ENCODE data around the gene MSI2.
A peak's percentile ranks its signal among the peaks of the same experiment; 100 is the strongest.

MSI2 gene

GRCh38 chr17:57370619-57371018 lies 114.3 kb downstream of the MSI2 start:
- no peak for DNase-seq
- Histone ChIP-seq H3K4ac (ENCODE audit: low read depth, low read length) (no peak overlapping the region), H3K27me3 (ENCODE audit: insufficient read depth, low read length, poor library complexity) (no peaks in the 10 kb centered on the region), H3K4me3 (ENCODE audit: low read length) (no peak overlapping the region), H3K18ac (ENCODE audit: low read length) (no peak overlapping the region), H3K56ac (ENCODE audit: low read length) (no peak overlapping the region), H3K79me2 (ENCODE audit: control insufficient read depth, insufficient read depth, low read length) (no peaks in the 10 kb centered on the region), H2AK5ac (ENCODE audit: low read length) (no peak overlapping the region), H3K4me2 (ENCODE audit: low read length) (no peak overlapping the region), H3K27ac (ENCODE audit: low read depth, low read length) (no peak overlapping the region), H4K8ac (ENCODE audit: low read depth, low read length) (no peak overlapping the region), H4K5ac (ENCODE audit: low read length) (no peak overlapping the region), H2BK5ac (ENCODE audit: low read length) (no peak overlapping the region), H3K4me1 (ENCODE audit: control insufficient read depth, low read depth, low read length) (peaks cover 8% of the 10 kb centered on the region), H3K9ac (ENCODE audit: low read length) (no peak overlapping the region), H2BK120ac (ENCODE audit: low read depth, low read length) (no peak overlapping the region), H3K23ac (ENCODE audit: low read length) (no peak overlapping the region), H3K36me3 (ENCODE audit: control insufficient read depth, insufficient read depth, low read length) (no peaks in the 10 kb centered on the region), H2BK15ac (replicated peaks; ENCODE audit: low read depth) (no peak overlapping the region), H3K79me1 (ENCODE audit: low read length) (peaks cover 13% of the 10 kb centered on the region)
- WGBS (ENCODE audit: extremely low coverage, insufficient coverage, low lambda C conversion rate): no CpG with 5 or more reads among the region's 4 CpGs

- Histone ChIP-seq H3K4ac (ENCODE audit: low read depth, low read length) (no peak overlapping the region), H2BK15ac (replicated peaks; ENCODE audit: low read depth) (no peak overlapping the region), H2BK5ac (ENCODE audit: low read length) (no peak overlapping the region), H3K9ac (ENCODE audit: low read length) (no peak overlapping the region), H3K4me3 (ENCODE audit: low read length) (no peak overlapping the region), H4K8ac (ENCODE audit: low read depth, low read length) (no peak overlapping the region), H3K18ac (ENCODE audit: low read length) (no peak overlapping the region), H3K79me2 (ENCODE audit: control insufficient read depth, insufficient read depth, low read length) (no peaks in the 10 kb centered on the region), H3K36me3 (ENCODE audit: control insufficient read depth, insufficient read depth, low read length) (no peaks in the 10 kb centered on the region), H4K5ac (ENCODE audit: low read length) (no peak overlapping the region), H2BK120ac (ENCODE audit: low read depth, low read length) (no peak overlapping the region), H3K79me1 (ENCODE audit: low read length) (peaks cover 10% of the 10 kb centered on the region), H3K4me1 (ENCODE audit: control insufficient read depth, low read depth, low read length) (no peaks in the 10 kb centered on the region), H3K4me2 (ENCODE audit: low read length) (no peak overlapping the region), H2AK5ac (ENCODE audit: low read length) (no peak overlapping the region), H3K27me3 (ENCODE audit: insufficient read depth, low read length, poor library complexity) (no peaks in the 10 kb centered on the region), H3K56ac (ENCODE audit: low read length) (no peak overlapping the region), H3K23ac (ENCODE audit: low read length) (no peak overlapping the region), H3K27ac (ENCODE audit: low read depth, low read length) (no peak overlapping the region)
- WGBS (ENCODE audit: extremely low coverage, insufficient coverage, low lambda C conversion rate): no CpG with 5 or more reads among the region's 3 CpGs
- no peak for DNase-seq
Measured at GRCh38 chr17:57372156-57372555, 115.8 kb downstream of the MSI2 start.

- Histone ChIP-seq H2BK5ac (ENCODE audit: low read length) (no peak overlapping the region), H3K9ac (ENCODE audit: low read length) (no peak overlapping the region), H3K4me1 (ENCODE audit: control insufficient read depth, low read depth, low read length) (no peaks in the 10 kb centered on the region), H3K27me3 (ENCODE audit: insufficient read depth, low read length, poor library complexity) (no peaks in the 10 kb centered on the region), H3K23ac (ENCODE audit: low read length) (no peak overlapping the region), H2BK15ac (replicated peaks; ENCODE audit: low read depth) (no peak overlapping the region), H3K79me2 (ENCODE audit: control insufficient read depth, insufficient read depth, low read length) (no peaks in the 10 kb centered on the region), H3K79me1 (ENCODE audit: low read length) (peaks cover 7% of the 10 kb centered on the region), H3K56ac (ENCODE audit: low read length) (no peak overlapping the region), H3K27ac (ENCODE audit: low read depth, low read length) (no peak overlapping the region), H3K4me3 (ENCODE audit: low read length) (no peak overlapping the region), H3K4ac (ENCODE audit: low read depth, low read length) (no peak overlapping the region), H3K36me3 (ENCODE audit: control insufficient read depth, insufficient read depth, low read length) (no peaks in the 10 kb centered on the region), H3K18ac (ENCODE audit: low read length) (no peak overlapping the region), H3K4me2 (ENCODE audit: low read length) (no peak overlapping the region), H2AK5ac (ENCODE audit: low read length) (no peak overlapping the region), H2BK120ac (ENCODE audit: low read depth, low read length) (no peak overlapping the region), H4K5ac (ENCODE audit: low read length) (no peak overlapping the region), H4K8ac (ENCODE audit: low read depth, low read length) (no peak overlapping the region)
- DNase-seq: no peak
- WGBS (ENCODE audit: extremely low coverage, insufficient coverage, low lambda C conversion rate): no CpG with 5 or more reads among the region's 4 CpGs
Measured at GRCh38 chr17:57373048-57373447, 116.7 kb downstream of the MSI2 start.

GRCh38 chr17:57373756-57374155 lies 117.4 kb downstream of the MSI2 start:
- no peak for DNase-seq
- Histone ChIP-seq H3K27ac (ENCODE audit: low read depth, low read length) (no peak overlapping the region), H2BK120ac (ENCODE audit: low read depth, low read length) (no peak overlapping the region), H2BK15ac (replicated peaks; ENCODE audit: low read depth) (no peak overlapping the region), H3K23ac (ENCODE audit: low read length) (no peak overlapping the region), H3K56ac (ENCODE audit: low read length) (no peak overlapping the region), H3K18ac (ENCODE audit: low read length) (no peak overlapping the region), H2AK5ac (ENCODE audit: low read length) (no peak overlapping the region), H4K8ac (ENCODE audit: low read depth, low read length) (no peak overlapping the region), H3K36me3 (ENCODE audit: control insufficient read depth, insufficient read depth, low read length) (no peaks in the 10 kb centered on the region), H3K79me2 (ENCODE audit: control insufficient read depth, insufficient read depth, low read length) (no peaks in the 10 kb centered on the region), H3K4ac (ENCODE audit: low read depth, low read length) (no peak overlapping the region), H3K9ac (ENCODE audit: low read length) (no peak overlapping the region), H3K27me3 (ENCODE audit: insufficient read depth, low read length, poor library complexity) (no peaks in the 10 kb centered on the region), H4K5ac (ENCODE audit: low read length) (no peak overlapping the region), H3K4me3 (ENCODE audit: low read length) (no peak overlapping the region), H2BK5ac (ENCODE audit: low read length) (no peak overlapping the region), H3K4me1 (ENCODE audit: control insufficient read depth, low read depth, low read length) (peaks cover under 1% of the 10 kb centered on the region), H3K4me2 (ENCODE audit: low read length) (no peak overlapping the region), H3K79me1 (ENCODE audit: low read length) (peaks cover 7% of the 10 kb centered on the region)
- WGBS (ENCODE audit: extremely low coverage, insufficient coverage, low lambda C conversion rate): no CpG with 5 or more reads among the region's 2 CpGs

GRCh38 chr17:57375040-57375769 lies 118.9 kb downstream of the MSI2 start:
- Histone ChIP-seq H4K8ac (ENCODE audit: low read depth, low read length) (no peak overlapping the region), H3K79me1 (ENCODE audit: low read length) (peaks cover 6% of the 10 kb centered on the region), H3K36me3 (ENCODE audit: control insufficient read depth, insufficient read depth, low read length) (no peaks in the 10 kb centered on the region), H3K79me2 (ENCODE audit: control insufficient read depth, insufficient read depth, low read length) (no peaks in the 10 kb centered on the region), H3K27me3 (ENCODE audit: insufficient read depth, low read length, poor library complexity) (no peaks in the 10 kb centered on the region), H3K4me3 (ENCODE audit: low read length) (no peak overlapping the region), H3K4me2 (ENCODE audit: low read length) (no peak overlapping the region), H3K27ac (ENCODE audit: low read depth, low read length) (no peak overlapping the region), H3K18ac (ENCODE audit: low read length) (no peak overlapping the region), H3K9ac (ENCODE audit: low read length) (no peak overlapping the region), H2AK5ac (ENCODE audit: low read length) (no peak overlapping the region), H3K23ac (ENCODE audit: low read length) (no peak overlapping the region), H2BK5ac (ENCODE audit: low read length) (no peak overlapping the region), H2BK15ac (replicated peaks; ENCODE audit: low read depth) (no peak overlapping the region), H4K5ac (ENCODE audit: low read length) (no peak overlapping the region), H2BK120ac (ENCODE audit: low read depth, low read length) (no peak overlapping the region), H3K4me1 (ENCODE audit: control insufficient read depth, low read depth, low read length) (peaks cover 6% of the 10 kb centered on the region), H3K4ac (ENCODE audit: low read depth, low read length) (no peak overlapping the region), H3K56ac (ENCODE audit: low read length) (no peak overlapping the region)
- peak; percentile 39 for DNase-seq
- no CpG with 5 or more reads among the region's 11 CpGs for WGBS (ENCODE audit: extremely low coverage, insufficient coverage, low lambda C conversion rate)

GRCh38 chr17:57375770-57376225 lies 119.5 kb downstream of the MSI2 start:
- no peak overlapping the region for H4K8ac ChIP-seq (ENCODE audit: low read depth, low read length)
- no peak overlapping the region for H3K4me2 ChIP-seq (ENCODE audit: low read length)
- WGBS (ENCODE audit: extremely low coverage, insufficient coverage, low lambda C conversion rate): no CpG with 5 or more reads among the region's 12 CpGs
- no peak overlapping the region for H3K4ac ChIP-seq (ENCODE audit: low read depth, low read length)
- H2BK15ac ChIP-seq (replicated peaks; ENCODE audit: low read depth): no peak overlapping the region
- H3K27ac ChIP-seq (ENCODE audit: low read depth, low read length): no peak overlapping the region
- no peak overlapping the region for H2AK5ac ChIP-seq (ENCODE audit: low read length)
- no peak overlapping the region for H2BK120ac ChIP-seq (ENCODE audit: low read depth, low read length)
- H3K23ac ChIP-seq (ENCODE audit: low read length): no peak overlapping the region
- no peak overlapping the region for H4K5ac ChIP-seq (ENCODE audit: low read length)
- H3K36me3 ChIP-seq (ENCODE audit: control insufficient read depth, insufficient read depth, low read length): no peaks in the 10 kb centered on the region
- H3K18ac ChIP-seq (ENCODE audit: low read length): no peak overlapping the region
- no peak overlapping the region for H2BK5ac ChIP-seq (ENCODE audit: low read length)
- H3K4me1 ChIP-seq (ENCODE audit: control insufficient read depth, low read depth, low read length): peaks cover 6% of the 10 kb centered on the region
- H3K9ac ChIP-seq (ENCODE audit: low read length): no peak overlapping the region
- no peaks in the 10 kb centered on the region for H3K79me2 ChIP-seq (ENCODE audit: control insufficient read depth, insufficient read depth, low read length)
- no peak overlapping the region for H3K4me3 ChIP-seq (ENCODE audit: low read length)
- H3K27me3 ChIP-seq (ENCODE audit: insufficient read depth, low read length, poor library complexity): no peaks in the 10 kb centered on the region
- DNase-seq: no peak
- H3K56ac ChIP-seq (ENCODE audit: low read length): no peak overlapping the region
- H3K79me1 ChIP-seq (ENCODE audit: low read length): peaks cover 7% of the 10 kb centered on the region
